Measurements from ENCODE around the gene TAS2R10. TPM values are rescaled to one million over a fixed set of nuclear protein-coding genes. Genes with fewer than 3 reads are reported as not detected.
"Not testable (repeated sequence)": the region's sequence is repeated elsewhere in the genome, so short reads cannot be mapped to it uniquely, and the experiment has no call there.

Gene TAS2R10
- total RNA-seq, 1 experiment from 2014 or later: 2.2 TPM

DNA sequence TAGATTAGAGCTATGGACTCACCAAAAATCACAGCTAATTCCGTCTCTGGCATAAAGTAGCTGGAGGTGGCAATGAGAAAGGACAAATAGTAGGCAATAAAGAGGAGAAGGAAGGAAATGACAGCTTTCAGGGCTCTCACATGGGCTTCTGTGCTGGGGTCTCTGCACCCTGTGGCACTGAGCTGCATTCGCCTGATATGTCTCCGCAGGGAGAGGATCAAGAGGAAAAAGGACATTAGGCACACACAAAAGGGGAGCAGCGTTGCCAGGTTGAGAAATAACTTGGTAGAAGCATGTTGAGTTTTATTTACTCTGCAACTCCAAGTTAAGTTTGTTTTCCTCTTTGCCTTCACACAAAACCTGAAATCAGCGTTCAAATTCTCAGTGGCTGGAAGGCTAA is 24.4 kb downstream of the TAS2R10 start:
- no peaks in the 10 kb centered on the region for H3K79me2 ChIP-seq (ENCODE audit: low read depth)
- no peaks in the 10 kb centered on the region for H3K9me2 ChIP-seq (ENCODE audit: insufficient read depth)
- no peak for DNase-seq
- H3K27me3 ChIP-seq (ENCODE audit: insufficient read depth, low read depth): no peaks in the 10 kb centered on the region
- CTCF ChIA-PET: no interaction called here
- H3K4me2 ChIP-seq: no peak overlapping the region
- H3K36me3 ChIP-seq (ENCODE audit: low read depth): no peaks in the 10 kb centered on the region
- H3F3A ChIP-seq (ENCODE audit: insufficient read depth, low read depth): no peaks in the 10 kb centered on the region
- no peaks in the 10 kb centered on the region for H3K4me1 ChIP-seq (replicated peaks; ENCODE audit: insufficient read depth)
- no peak overlapping the region for H2AFZ ChIP-seq
- no peak overlapping the region for H3K4me3 ChIP-seq
- H4K20me1 ChIP-seq (ENCODE audit: insufficient read depth): no peaks in the 10 kb centered on the region
- no TSS peak for BruUV-seq (replicated peaks)
- H3K9me3 ChIP-seq (ENCODE audit: insufficient read depth, low read depth): no peaks in the 10 kb centered on the region
- no peak overlapping the region for H3K27ac ChIP-seq
- intact Hi-C loops (cut with micrococcal nuclease; ENCODE audit: unreplicated experiment): no loop called here
- POLR2A ChIA-PET (ENCODE audit: unreplicated experiment): no interaction called here
- TF ChIP-seq, protein P1, sequence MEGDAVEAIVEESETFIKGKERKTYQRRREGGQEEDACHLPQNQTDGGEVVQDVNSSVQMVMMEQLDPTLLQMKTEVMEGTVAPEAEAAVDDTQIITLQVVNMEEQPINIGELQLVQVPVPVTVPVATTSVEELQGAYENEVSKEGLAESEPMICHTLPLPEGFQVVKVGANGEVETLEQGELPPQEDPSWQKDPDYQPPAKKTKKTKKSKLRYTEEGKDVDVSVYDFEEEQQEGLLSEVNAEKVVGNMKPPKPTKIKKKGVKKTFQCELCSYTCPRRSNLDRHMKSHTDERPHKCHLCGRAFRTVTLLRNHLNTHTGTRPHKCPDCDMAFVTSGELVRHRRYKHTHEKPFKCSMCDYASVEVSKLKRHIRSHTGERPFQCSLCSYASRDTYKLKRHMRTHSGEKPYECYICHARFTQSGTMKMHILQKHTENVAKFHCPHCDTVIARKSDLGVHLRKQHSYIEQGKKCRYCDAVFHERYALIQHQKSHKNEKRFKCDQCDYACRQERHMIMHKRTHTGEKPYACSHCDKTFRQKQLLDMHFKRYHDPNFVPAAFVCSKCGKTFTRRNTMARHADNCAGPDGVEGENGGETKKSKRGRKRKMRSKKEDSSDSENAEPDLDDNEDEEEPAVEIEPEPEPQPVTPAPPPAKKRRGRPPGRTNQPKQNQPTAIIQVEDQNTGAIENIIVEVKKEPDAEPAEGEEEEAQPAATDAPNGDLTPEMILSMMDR (conservative IDR thresholded peaks at IDR 0.05): no peak
- no peak for TF ChIP-seq EZH2 (IDR thresholded peaks at IDR 0.05; ENCODE audit: low read depth)

DNA sequence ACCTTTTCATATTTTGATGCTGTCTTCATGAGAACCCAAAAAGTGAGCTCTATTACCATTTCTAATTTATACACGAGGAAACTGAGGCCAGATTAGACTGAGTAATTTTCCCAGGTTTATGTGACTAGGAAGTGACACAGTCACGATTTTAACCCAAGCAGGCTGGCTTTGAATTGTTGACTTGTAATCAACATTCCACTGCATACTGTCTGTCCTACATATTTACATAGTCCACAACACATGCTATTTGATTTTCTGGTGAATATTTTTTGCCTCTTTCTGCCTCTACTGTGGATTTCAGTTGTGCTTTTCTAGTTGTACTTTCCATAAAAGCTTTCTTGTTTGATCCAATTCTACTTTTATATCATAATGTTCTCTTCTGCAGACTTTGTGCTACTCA is 31.9 kb downstream of the TAS2R10 start:
- Histone ChIP-seq H2AFZ (no peak overlapping the region), H3K4me2 (no peak overlapping the region), H3K27me3 (ENCODE audit: insufficient read depth, low read depth) (no peaks in the 10 kb centered on the region), H3K36me3 (ENCODE audit: low read depth) (no peaks in the 10 kb centered on the region), H3F3A (ENCODE audit: insufficient read depth, low read depth) (no peaks in the 10 kb centered on the region; the same call in 1 of the 2 replicates), H3K4me1 (replicated peaks; ENCODE audit: insufficient read depth) (no peaks in the 10 kb centered on the region), H3K79me2 (ENCODE audit: low read depth) (no peaks in the 10 kb centered on the region), H3K4me3 (no peak overlapping the region), H4K20me1 (ENCODE audit: insufficient read depth) (no peaks in the 10 kb centered on the region), H3K9me2 (ENCODE audit: insufficient read depth) (no peaks in the 10 kb centered on the region), H3K27ac (no peak overlapping the region), H3K9me3 (ENCODE audit: insufficient read depth, low read depth) (no peaks in the 10 kb centered on the region)
- intact Hi-C loops (cut with micrococcal nuclease; ENCODE audit: unreplicated experiment): no loop called here
- POLR2A ChIA-PET (ENCODE audit: unreplicated experiment): no interaction called here
- CTCF ChIA-PET: no interaction called here
- DNase-seq: no peak
- BruUV-seq (replicated peaks): no TSS peak
- no peak for TF ChIP-seq EZH2 (IDR thresholded peaks at IDR 0.05; ENCODE audit: low read depth)
- TF ChIP-seq, protein P1 (conservative IDR thresholded peaks at IDR 0.05): no peak

DNA sequence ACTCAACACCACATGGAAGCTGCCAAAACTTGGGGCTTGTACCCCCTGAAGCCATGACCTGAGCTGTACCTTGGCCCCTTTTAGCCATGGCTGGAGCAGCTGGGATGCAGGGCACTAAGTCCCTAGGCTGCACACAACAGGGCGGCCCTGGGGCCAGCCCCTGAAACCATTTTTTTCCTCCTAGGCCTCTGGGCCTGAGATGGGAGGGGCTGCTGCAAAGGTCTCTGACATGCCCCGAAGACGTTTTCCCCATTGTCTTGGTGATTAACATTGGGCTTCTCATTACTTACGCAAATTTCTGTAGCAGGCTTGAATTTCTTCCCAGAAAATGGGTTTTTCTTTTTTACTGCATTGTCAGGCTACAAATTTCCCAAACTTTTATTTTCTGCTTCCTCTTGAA is 34.4 kb downstream of the TAS2R10 start:
- H3K4me3 ChIP-seq; H3K9me2 ChIP-seq (ENCODE audit: insufficient read depth); H3K36me3 ChIP-seq (ENCODE audit: low read depth); BruUV-seq (replicated peaks); H2AFZ ChIP-seq; intact Hi-C loops (cut with micrococcal nuclease; ENCODE audit: unreplicated experiment); CTCF ChIA-PET; H3K4me1 ChIP-seq (replicated peaks; ENCODE audit: insufficient read depth); H3K9me3 ChIP-seq (ENCODE audit: insufficient read depth, low read depth); H4K20me1 ChIP-seq (ENCODE audit: insufficient read depth); H3F3A ChIP-seq (ENCODE audit: insufficient read depth, low read depth); H3K4me2 ChIP-seq; H3K27me3 ChIP-seq (ENCODE audit: insufficient read depth, low read depth); POLR2A ChIA-PET (ENCODE audit: unreplicated experiment); H3K27ac ChIP-seq; H3K79me2 ChIP-seq (ENCODE audit: low read depth); DNase-seq: not testable (repeated sequence)

DNA sequence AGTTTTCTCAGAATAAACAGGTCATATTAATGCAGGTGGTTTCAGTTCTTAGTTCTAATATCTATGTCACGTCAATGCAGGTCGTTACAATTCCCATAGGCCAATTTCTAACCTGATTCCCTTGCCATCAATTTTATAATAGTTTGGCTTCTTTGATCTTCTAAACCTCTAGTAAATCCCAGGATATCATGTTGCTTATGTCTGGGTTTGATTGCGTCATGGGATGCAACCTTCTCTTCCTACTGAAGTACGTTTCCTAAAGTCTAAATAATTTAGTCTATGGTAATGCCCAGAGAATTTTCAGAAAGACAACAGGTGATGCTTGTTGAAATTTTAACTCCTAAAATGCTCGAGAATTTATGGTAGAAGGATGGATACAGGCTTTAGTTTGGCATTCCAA is 42.9 kb downstream of the TAS2R10 start:
- TF ChIP-seq EZH2 (IDR thresholded peaks at IDR 0.05; ENCODE audit: low read depth): no peak
- TF ChIP-seq, protein P1 (conservative IDR thresholded peaks at IDR 0.05): no peak
- H3K27me3 ChIP-seq (ENCODE audit: insufficient read depth, low read depth): no peaks in the 10 kb centered on the region
- intact Hi-C loops (cut with micrococcal nuclease; ENCODE audit: unreplicated experiment): no loop called here
- no peaks in the 10 kb centered on the region for H3K4me1 ChIP-seq (replicated peaks; ENCODE audit: insufficient read depth)
- BruUV-seq (replicated peaks): no TSS peak
- H3K9me3 ChIP-seq (ENCODE audit: insufficient read depth, low read depth): no peaks in the 10 kb centered on the region; the same call in 1 of the 2 replicates
- H3K36me3 ChIP-seq (ENCODE audit: low read depth): no peaks in the 10 kb centered on the region
- no peak overlapping the region for H3K27ac ChIP-seq
- H3F3A ChIP-seq (ENCODE audit: insufficient read depth, low read depth): no peaks in the 10 kb centered on the region
- DNase-seq: no peak
- no peak overlapping the region for H2AFZ ChIP-seq
- 0 out of 2 replicates have a peak, but pooled peaks cover 3% of the 10 kb centered on the region for H3K9me2 ChIP-seq (ENCODE audit: insufficient read depth)
- no peaks in the 10 kb centered on the region for H3K79me2 ChIP-seq (ENCODE audit: low read depth)
- no peak overlapping the region for H3K4me2 ChIP-seq
- CTCF ChIA-PET: no interaction called here
- POLR2A ChIA-PET (ENCODE audit: unreplicated experiment): no interaction called here
- H3K4me3 ChIP-seq: no peak overlapping the region
- H4K20me1 ChIP-seq (ENCODE audit: insufficient read depth): no peaks in the 10 kb centered on the region

All from PC-9 (cell line).